Measurements from ENCODE around the gene ST6GAL2.

The ST6GAL2 gene

GRCh38 chr2:106827158-106827557, 58.8 kb downstream of the ST6GAL2 start:
- no peak for DNase-seq
- Histone ChIP-seq H3K27me3 (no peaks in the 10 kb centered on the region), H3K4me1 (no peaks in the 10 kb centered on the region), H3K36me3 (no peaks in the 10 kb centered on the region), H3K4me3 (ENCODE audit: low read depth, low read length) (no peak overlapping the region), H3K9me3 (no peaks in the 10 kb centered on the region)
- TF ChIP-seq, protein P1, sequence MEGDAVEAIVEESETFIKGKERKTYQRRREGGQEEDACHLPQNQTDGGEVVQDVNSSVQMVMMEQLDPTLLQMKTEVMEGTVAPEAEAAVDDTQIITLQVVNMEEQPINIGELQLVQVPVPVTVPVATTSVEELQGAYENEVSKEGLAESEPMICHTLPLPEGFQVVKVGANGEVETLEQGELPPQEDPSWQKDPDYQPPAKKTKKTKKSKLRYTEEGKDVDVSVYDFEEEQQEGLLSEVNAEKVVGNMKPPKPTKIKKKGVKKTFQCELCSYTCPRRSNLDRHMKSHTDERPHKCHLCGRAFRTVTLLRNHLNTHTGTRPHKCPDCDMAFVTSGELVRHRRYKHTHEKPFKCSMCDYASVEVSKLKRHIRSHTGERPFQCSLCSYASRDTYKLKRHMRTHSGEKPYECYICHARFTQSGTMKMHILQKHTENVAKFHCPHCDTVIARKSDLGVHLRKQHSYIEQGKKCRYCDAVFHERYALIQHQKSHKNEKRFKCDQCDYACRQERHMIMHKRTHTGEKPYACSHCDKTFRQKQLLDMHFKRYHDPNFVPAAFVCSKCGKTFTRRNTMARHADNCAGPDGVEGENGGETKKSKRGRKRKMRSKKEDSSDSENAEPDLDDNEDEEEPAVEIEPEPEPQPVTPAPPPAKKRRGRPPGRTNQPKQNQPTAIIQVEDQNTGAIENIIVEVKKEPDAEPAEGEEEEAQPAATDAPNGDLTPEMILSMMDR (IDR thresholded peaks at IDR 0.05; ENCODE audit: low read depth, low read length) = no peak

DNA sequence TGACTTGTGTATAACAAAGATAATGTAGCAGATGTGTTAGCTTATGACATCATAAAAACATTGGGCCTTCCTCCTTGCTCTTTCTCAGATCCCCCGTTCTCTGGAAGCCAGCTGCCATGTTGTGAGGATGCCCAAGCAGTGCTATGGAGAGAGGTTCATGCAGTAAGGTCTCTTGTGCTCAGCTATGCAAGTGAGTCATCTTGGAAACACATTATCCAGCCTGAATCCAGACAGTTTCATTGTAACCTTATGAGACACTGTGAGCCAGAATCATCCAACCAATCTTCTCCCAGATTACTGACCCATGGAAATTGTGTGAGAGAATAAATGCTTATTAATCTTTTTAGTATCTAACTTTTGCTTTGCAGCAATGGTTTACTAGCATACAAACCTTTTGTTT, 60.8 kb downstream of the ST6GAL2 start:
- no peaks in the 10 kb centered on the region for H3K9me3 ChIP-seq
- no peaks in the 10 kb centered on the region for H3K36me3 ChIP-seq
- H3K4me1 ChIP-seq = no peaks in the 10 kb centered on the region
- TF ChIP-seq, protein P1 (IDR thresholded peaks at IDR 0.05; ENCODE audit: low read depth, low read length) = no peak
- H3K27me3 ChIP-seq = no peaks in the 10 kb centered on the region
- no peak for DNase-seq
- H3K4me3 ChIP-seq (ENCODE audit: low read depth, low read length) = no peak overlapping the region

DNA sequence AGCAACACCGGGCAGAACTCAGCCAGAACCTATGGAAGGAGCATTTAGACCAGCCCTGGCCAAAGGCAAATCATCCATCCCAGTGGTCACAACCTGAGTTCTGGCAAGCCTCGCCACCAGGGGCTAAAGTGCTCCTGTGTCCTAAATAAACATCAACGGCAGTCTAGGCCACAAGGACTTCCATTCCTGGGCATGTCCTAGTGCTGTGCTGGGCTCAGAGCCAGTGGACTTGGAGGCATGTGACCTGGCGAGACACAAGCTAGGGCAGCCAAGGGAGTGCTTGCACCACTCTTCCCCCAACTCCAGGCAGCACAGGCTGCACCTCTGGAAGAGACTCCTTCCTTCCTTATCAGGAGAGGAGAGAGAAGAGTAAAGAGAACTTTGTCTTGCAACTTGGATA, 69.0 kb downstream of the ST6GAL2 start:
- DNase-seq = no peak
- Histone ChIP-seq H3K9me3 (no peaks in the 10 kb centered on the region), H3K27me3 (no peaks in the 10 kb centered on the region), H3K4me1 (no peaks in the 10 kb centered on the region), H3K36me3 (no peaks in the 10 kb centered on the region), H3K4me3 (ENCODE audit: low read depth, low read length) (no peak overlapping the region)
- TF ChIP-seq, protein P1 (IDR thresholded peaks at IDR 0.05; ENCODE audit: low read depth, low read length) = no peak

- no peaks in the 10 kb centered on the region for H3K27me3 ChIP-seq
- no peak for DNase-seq
- TF ChIP-seq, protein P1 (IDR thresholded peaks at IDR 0.05; ENCODE audit: low read depth, low read length) = no peak
- no peak overlapping the region for H3K4me3 ChIP-seq (ENCODE audit: low read depth, low read length)
- no peaks in the 10 kb centered on the region for H3K4me1 ChIP-seq
- H3K9me3 ChIP-seq = no peaks in the 10 kb centered on the region
- no peaks in the 10 kb centered on the region for H3K36me3 ChIP-seq
Observed at GRCh38 chr2:106812841-106813240, 73.1 kb downstream of the ST6GAL2 start.

DNA sequence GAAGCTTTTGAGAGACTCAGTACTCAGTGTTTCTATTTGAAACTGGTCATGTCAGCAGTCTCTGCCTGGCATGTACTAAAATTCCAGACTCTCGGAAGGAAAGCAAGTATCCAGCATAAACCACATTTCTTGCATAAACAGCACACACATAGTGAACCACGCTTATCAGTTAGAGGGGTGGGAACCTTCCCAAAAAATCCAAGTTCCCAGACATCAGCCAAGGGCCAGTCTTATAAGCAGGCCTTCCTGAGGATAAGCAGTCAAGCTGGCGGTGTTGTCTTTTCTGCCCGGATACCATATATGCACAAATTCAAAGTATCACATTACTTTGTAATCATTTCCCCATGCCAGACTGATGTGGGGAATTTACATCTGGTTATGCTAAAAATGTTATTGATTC, 73.6 kb downstream of the ST6GAL2 start:
- H3K4me3 ChIP-seq (ENCODE audit: low read depth, low read length) = no peak overlapping the region
- H3K9me3 ChIP-seq = no peaks in the 10 kb centered on the region
- no peak for DNase-seq
- H3K4me1 ChIP-seq = no peaks in the 10 kb centered on the region
- H3K27me3 ChIP-seq = no peaks in the 10 kb centered on the region
- H3K36me3 ChIP-seq = no peaks in the 10 kb centered on the region
- TF ChIP-seq, protein P1 (IDR thresholded peaks at IDR 0.05; ENCODE audit: low read depth, low read length) = no peak

DNA sequence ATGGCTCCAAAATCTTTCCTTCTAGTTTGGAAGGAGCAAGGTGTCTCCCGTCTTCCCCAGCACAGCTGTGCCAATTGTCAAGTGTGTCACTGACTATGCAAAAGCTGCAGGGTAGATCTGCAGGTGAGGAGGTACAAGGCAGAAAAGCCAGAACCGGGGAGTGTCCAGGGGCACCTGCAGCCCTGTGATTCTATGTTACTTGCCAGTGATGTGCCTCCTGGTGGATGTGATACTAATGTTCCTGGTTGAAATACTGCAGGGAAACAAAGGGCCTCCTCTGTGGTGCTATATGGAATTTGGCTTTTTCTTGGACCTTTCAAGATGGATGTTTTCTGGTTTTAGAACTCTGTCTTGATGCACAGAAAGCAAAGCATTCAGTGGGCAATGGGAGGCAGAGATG, 80.3 kb downstream of the ST6GAL2 start:
- DNase-seq = no peak
- Histone ChIP-seq H3K36me3 (no peaks in the 10 kb centered on the region), H3K4me1 (no peaks in the 10 kb centered on the region), H3K27me3 (no peaks in the 10 kb centered on the region), H3K9me3 (no peaks in the 10 kb centered on the region), H3K4me3 (ENCODE audit: low read depth, low read length) (no peak overlapping the region)
- TF ChIP-seq, protein P1 (IDR thresholded peaks at IDR 0.05; ENCODE audit: low read depth, low read length) = no peak

Measured in BE2C (cell line).